Astrocyte (in vitro differentiated cells and primary cell): ENCODE data around the gene C12orf56. TPM values are rescaled to one million over a fixed set of nuclear protein-coding genes. Genes with fewer than 3 reads are reported as not detected.
A peak's percentile ranks its signal among the peaks of the same experiment; 100 is the strongest.
"Not testable (repeated sequence)": the region's sequence is repeated elsewhere in the genome, so short reads cannot be mapped to it uniquely, and the experiment has no call there.

Source experiments
- DNase-seq: peaks from one replicate; pipeline ENCODE4 v3.0.0-alpha.2; 2010; ENCODE audit warnings: low read depth
- FAIRE-seq: peaks from 2 replicates; lab custom pipeline; 2011; peaks lifted over from hg19 to GRCh38; lab: Jason Lieb, UNC
- H2AFZ ChIP-seq: 2 replicates; pipeline ENCODE4 v1.6.0; 2012; ENCODE audit warnings: low read depth, low read length, inconsistent platforms
- H3K27ac ChIP-seq: 2 replicates; pipeline ENCODE4 v1.5.1; 2011; ENCODE audit warnings: low read depth, low read length, inconsistent platforms
- H3K27me3 ChIP-seq: 2 replicates; pipeline ENCODE4 v1.6.0; 2011; ENCODE audit warnings: low read length, inconsistent platforms; ENCODE audit not compliant: insufficient read depth
- H3K36me3 ChIP-seq: 2 replicates; pipeline ENCODE4 v1.5.1; 2011; ENCODE audit warnings: low read length, inconsistent platforms; ENCODE audit not compliant: insufficient read depth
- H3K4me1 ChIP-seq: 2 replicates; pipeline ENCODE4 v1.5.1; 2011; ENCODE audit warnings: low read length, inconsistent platforms; ENCODE audit not compliant: insufficient read depth
- H3K4me2 ChIP-seq: 2 replicates; pipeline ENCODE4 v1.6.0; 2012; ENCODE audit warnings: low read length, inconsistent platforms
- H3K4me3 ChIP-seq: 2 replicates; pipeline ENCODE4 v1.5.1; 2011; ENCODE audit warnings: low read depth, mild to moderate bottlenecking, low read length, inconsistent platforms; ENCODE audit not compliant: insufficient read depth
- H3K79me2 ChIP-seq: 2 replicates; pipeline ENCODE4 v1.6.0; 2012; ENCODE audit warnings: mild to moderate bottlenecking, low read length, inconsistent platforms; ENCODE audit not compliant: insufficient read depth
- H3K9ac ChIP-seq: 2 replicates; pipeline ENCODE4 v1.6.0; 2012; ENCODE audit warnings: mild to moderate bottlenecking, low read length, inconsistent platforms
- H3K9me3 ChIP-seq: 2 replicates; pipeline ENCODE4 v1.5.1; 2012; ENCODE audit warnings: low read depth, mild to moderate bottlenecking, low read length, inconsistent platforms; ENCODE audit not compliant: insufficient read depth
- H4K20me1 ChIP-seq: 2 replicates; pipeline ENCODE4 v1.6.0; 2012; ENCODE audit warnings: low read length, inconsistent platforms; ENCODE audit not compliant: insufficient read depth
- H3K27ac Mint-ChIP-seq: one replicate; pipeline ENCODE4 v1.8.0; 2021; ENCODE audit warnings: mild to moderate bottlenecking, mixed read lengths; ENCODE audit not compliant: unreplicated experiment
- H3K27me3 Mint-ChIP-seq: one replicate; pipeline ENCODE4 v1.8.0; 2021; ENCODE audit warnings: low read depth, mixed read lengths; ENCODE audit not compliant: unreplicated experiment
- H3K36me3 Mint-ChIP-seq: one replicate; pipeline ENCODE4 v1.8.0; 2021; ENCODE audit warnings: low read depth, mixed read lengths; ENCODE audit not compliant: unreplicated experiment
- H3K4me1 Mint-ChIP-seq: one replicate; pipeline ENCODE4 v1.8.0; 2021; ENCODE audit warnings: low read depth, mixed read lengths; ENCODE audit not compliant: unreplicated experiment
- H3K4me3 Mint-ChIP-seq: one replicate; pipeline ENCODE4 v1.8.0; 2021; ENCODE audit warnings: mild to moderate bottlenecking, moderate library complexity, mixed read lengths; ENCODE audit not compliant: unreplicated experiment
- H3K9me3 Mint-ChIP-seq: one replicate; pipeline ENCODE4 v1.8.0; 2021; ENCODE audit warnings: mild to moderate bottlenecking, mixed read lengths; ENCODE audit not compliant: unreplicated experiment
- EZH2 ChIP-seq: IDR thresholded peaks from 2 replicates; pipeline ENCODE4 v1.6.1; 2012; ENCODE audit warnings: mild to moderate bottlenecking, low read length, inconsistent platforms; ENCODE audit not compliant: insufficient read depth
- total RNA-seq: library from RNA; stranded (reverse); gene quantifications from 2 replicates; pipeline ENCODE4 v1.2.1, GENCODE V29; 2021
- TF ChIP-seq, protein P1 (sequence below): IDR thresholded peaks from 2 replicates; pipeline ENCODE4 v1.5.1; 2011; ENCODE audit warnings: low read depth, mild to moderate bottlenecking, inconsistent platforms, low read length, moderate library complexity; ENCODE audit not compliant: insufficient read depth

The C12orf56 gene
- total RNA-seq, 1 donor from 2014 or later: not detected

GRCh38 chr12:64320611-64321010 is 69.9 kb downstream of the C12orf56 start:
- no peak overlapping the region for H3K27ac Mint-ChIP-seq
- Histone ChIP-seq H4K20me1 (no peaks in the 10 kb centered on the region), H3K27ac (no peak overlapping the region), H2AFZ (no peak overlapping the region), H3K4me1 (no peaks in the 10 kb centered on the region), H3K9ac (no peak overlapping the region), H3K4me2 (no peak overlapping the region), H3K79me2 (no peaks in the 10 kb centered on the region), H3K4me3 (no peak overlapping the region), H3K27me3 (no peaks in the 10 kb centered on the region), H3K9me3 (no peaks in the 10 kb centered on the region), H3K36me3 (no peaks in the 10 kb centered on the region)
- FAIRE-seq (no peak), DNase-seq (no peak)
- H3K4me1 Mint-ChIP-seq: peaks cover 10% of the 10 kb centered on the region
- H3K27me3 Mint-ChIP-seq: no peaks in the 10 kb centered on the region
- H3K36me3 Mint-ChIP-seq: no peaks in the 10 kb centered on the region
- TF ChIP-seq, protein P1, sequence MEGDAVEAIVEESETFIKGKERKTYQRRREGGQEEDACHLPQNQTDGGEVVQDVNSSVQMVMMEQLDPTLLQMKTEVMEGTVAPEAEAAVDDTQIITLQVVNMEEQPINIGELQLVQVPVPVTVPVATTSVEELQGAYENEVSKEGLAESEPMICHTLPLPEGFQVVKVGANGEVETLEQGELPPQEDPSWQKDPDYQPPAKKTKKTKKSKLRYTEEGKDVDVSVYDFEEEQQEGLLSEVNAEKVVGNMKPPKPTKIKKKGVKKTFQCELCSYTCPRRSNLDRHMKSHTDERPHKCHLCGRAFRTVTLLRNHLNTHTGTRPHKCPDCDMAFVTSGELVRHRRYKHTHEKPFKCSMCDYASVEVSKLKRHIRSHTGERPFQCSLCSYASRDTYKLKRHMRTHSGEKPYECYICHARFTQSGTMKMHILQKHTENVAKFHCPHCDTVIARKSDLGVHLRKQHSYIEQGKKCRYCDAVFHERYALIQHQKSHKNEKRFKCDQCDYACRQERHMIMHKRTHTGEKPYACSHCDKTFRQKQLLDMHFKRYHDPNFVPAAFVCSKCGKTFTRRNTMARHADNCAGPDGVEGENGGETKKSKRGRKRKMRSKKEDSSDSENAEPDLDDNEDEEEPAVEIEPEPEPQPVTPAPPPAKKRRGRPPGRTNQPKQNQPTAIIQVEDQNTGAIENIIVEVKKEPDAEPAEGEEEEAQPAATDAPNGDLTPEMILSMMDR: no peak
- TF ChIP-seq EZH2: no peak
- H3K4me3 Mint-ChIP-seq: no peak overlapping the region
- H3K9me3 Mint-ChIP-seq: no peaks in the 10 kb centered on the region

- not testable (repeated sequence) for H3K27me3 Mint-ChIP-seq, H3K9me3 ChIP-seq, DNase-seq, H3K36me3 Mint-ChIP-seq, H3K79me2 ChIP-seq, H3K4me1 ChIP-seq, H3K4me2 ChIP-seq, H2AFZ ChIP-seq, H3K27me3 ChIP-seq, H4K20me1 ChIP-seq, H3K4me3 Mint-ChIP-seq, H3K9me3 Mint-ChIP-seq, H3K27ac ChIP-seq, H3K4me3 ChIP-seq, FAIRE-seq, H3K27ac Mint-ChIP-seq, H3K36me3 ChIP-seq, H3K9ac ChIP-seq
- peaks cover 10% of the 10 kb centered on the region for H3K4me1 Mint-ChIP-seq
These were observed 70.9 kb downstream of the C12orf56 start for GRCh38 chr12:64319540-64320225.

- FAIRE-seq (no peak), DNase-seq (no peak)
- H3K27me3 Mint-ChIP-seq: no peaks in the 10 kb centered on the region
- H3K9ac ChIP-seq: no peak overlapping the region
- H3K4me2 ChIP-seq: no peak overlapping the region
- H3K36me3 Mint-ChIP-seq: no peaks in the 10 kb centered on the region
- TF ChIP-seq EZH2: no peak
- TF ChIP-seq, protein P1: no peak
- no peaks in the 10 kb centered on the region for H3K27me3 ChIP-seq
- H3K4me1 ChIP-seq: no peaks in the 10 kb centered on the region
- no peak overlapping the region for H3K27ac ChIP-seq
- no peak overlapping the region for H3K4me3 ChIP-seq
- no peaks in the 10 kb centered on the region for H4K20me1 ChIP-seq
- H3K79me2 ChIP-seq: no peaks in the 10 kb centered on the region
- H3K4me1 Mint-ChIP-seq: peaks cover 10% of the 10 kb centered on the region
- peak overlapping the region; percentile 63 for H2AFZ ChIP-seq
- H3K9me3 Mint-ChIP-seq: no peaks in the 10 kb centered on the region
- H3K9me3 ChIP-seq: no peaks in the 10 kb centered on the region
- no peak overlapping the region for H3K27ac Mint-ChIP-seq
- no peak overlapping the region for H3K4me3 Mint-ChIP-seq
- H3K36me3 ChIP-seq: no peaks in the 10 kb centered on the region
These were observed 72.0 kb downstream of the C12orf56 start for GRCh38 chr12:64318605-64319004.
